HepG2 (cell line): ENCODE results near the gene SMARCC1. TPM values are rescaled to one million over a fixed set of nuclear protein-coding genes. Genes with fewer than 3 reads are reported as not detected.

ENCODE experiments used
- HMGA1 ChIP-seq: sonication (generic); formaldehyde crosslinking; conservative IDR thresholded peaks from 2 replicates; pipeline ENCODE4 v1.4.0; 2020; ENCODE audit warnings: missing genetic modification reagents
- JUN ChIP-seq: sonication (generic); formaldehyde crosslinking; IDR thresholded peaks from 2 replicates; pipeline ENCODE4 v1.4.0; 2020; ENCODE audit warnings: mild to moderate bottlenecking, missing genetic modification reagents
- MTA1 ChIP-seq: sonication (generic); formaldehyde crosslinking; IDR thresholded peaks from 2 replicates; pipeline ENCODE4 v1.4.0; 2020; ENCODE audit warnings: missing genetic modification reagents, mild to moderate bottlenecking, borderline replicate concordance
- MTA3 ChIP-seq: sonication (generic); formaldehyde crosslinking; IDR thresholded peaks from 2 replicates; pipeline ENCODE4 v1.4.0; 2020; ENCODE audit warnings: missing genetic modification reagents
- NFIC ChIP-seq: IDR thresholded peaks from 2 replicates; pipeline ENCODE4 v1.6.1; 2012; ENCODE audit warnings: mild to moderate bottlenecking, low read length, inconsistent platforms
- NFKBIZ ChIP-seq: IDR thresholded peaks from 2 replicates; pipeline ENCODE4 v1.6.1; 2018; ENCODE audit warnings: missing genetic modification reagents, missing compliant biosample characterization
- RERE ChIP-seq: IDR thresholded peaks from 2 replicates; pipeline ENCODE4 v1.6.1; 2016; ENCODE audit warnings: low read depth, missing genetic modification reagents, missing compliant biosample characterization
- SMYD3 ChIP-seq: sonication (generic); formaldehyde crosslinking; IDR thresholded peaks from 2 replicates; pipeline ENCODE4 v1.8.1; 2023; ENCODE audit warnings: mild to moderate bottlenecking, missing genetic modification reagents
- SNRNP70 ChIP-seq: fragments of 200-400 bp; formaldehyde crosslinking; IDR thresholded peaks from 2 replicates; pipeline ENCODE4 v1.6.1; 2017; ENCODE audit warnings: mild to moderate bottlenecking, low read depth, low read length, moderate library complexity
- SP4 ChIP-seq: sonication (generic); formaldehyde crosslinking; IDR thresholded peaks from 2 replicates; pipeline ENCODE4 v1.8.1; 2023; ENCODE audit warnings: mild to moderate bottlenecking, missing genetic modification reagents
- SRSF9 ChIP-seq: fragments of 200-400 bp; formaldehyde crosslinking; IDR thresholded peaks from 2 replicates; pipeline ENCODE4 v1.6.1; 2018; ENCODE audit warnings: borderline replicate concordance, mild to moderate bottlenecking, low read depth, low read length; ENCODE audit not compliant: insufficient read depth, poor library complexity, severe bottlenecking
- TCF12 ChIP-seq, 2 experiments: fragments of 450-650 bp in 1 of 2; sonication (generic) in 1 of 2; formaldehyde crosslinking in 1 of 2; IDR thresholded peaks; 2 replicates each; pipeline versions ENCODE4 v1.6.1 to v1.8.0; 2017 to 2022; ENCODE audit warnings: antibody characterized with exemption in 1 of 2, mild to moderate bottlenecking in 1 of 2, missing genetic modification reagents in 1 of 2, moderate library complexity in 1 of 2
- USF2 ChIP-seq, 2 experiments: sonication (generic) in 1 of 2; formaldehyde crosslinking in 1 of 2; IDR thresholded peaks; 2 replicates each; pipeline versions ENCODE4 v1.5.1 to v1.6.1; 2011 to 2020; ENCODE audit warnings: borderline replicate concordance in 1 of 2, low read depth in 1 of 2, low read length in 1 of 2, mild to moderate bottlenecking in 1 of 2, missing genetic modification reagents in 1 of 2, moderate library complexity in 1 of 2
- ZBTB1 ChIP-seq: sonication (generic); formaldehyde crosslinking; IDR thresholded peaks from 2 replicates; pipeline ENCODE4 v1.4.0; 2020; ENCODE audit warnings: missing genetic modification reagents, borderline replicate concordance
- ZBTB25 ChIP-seq: IDR thresholded peaks from 2 replicates; pipeline ENCODE4 v1.6.1; 2018; ENCODE audit warnings: missing genetic modification reagents
- ZBTB7B ChIP-seq: sonication (generic); formaldehyde crosslinking; IDR thresholded peaks from 2 replicates; pipeline ENCODE4 v1.4.0; 2020; ENCODE audit warnings: missing genetic modification reagents
- ZNF225 ChIP-seq: sonication (generic); formaldehyde crosslinking; IDR thresholded peaks from 2 replicates; pipeline ENCODE4 v1.4.0; 2020; ENCODE audit warnings: mild to moderate bottlenecking, missing genetic modification reagents
- ZNF496 ChIP-seq: sonication (generic); formaldehyde crosslinking; IDR thresholded peaks from 2 replicates; pipeline ENCODE4 v1.8.1; 2023; ENCODE audit warnings: mild to moderate bottlenecking, moderate library complexity, missing genetic modification reagents; ENCODE audit not compliant: insufficient replicate concordance
- ZNF567 ChIP-seq: sonication (generic); formaldehyde crosslinking; IDR thresholded peaks from 2 replicates; pipeline ENCODE4 v1.8.1; 2023; ENCODE audit warnings: mild to moderate bottlenecking, missing genetic modification reagents, borderline replicate concordance
- polyA plus RNA-seq, 8 experiments: library from polyadenylated mRNA; depleted of rRNA in 3 of 8; stranded (reverse) in 7 of 8; unstranded in 1 of 8; fragments of >200 nt; fragmentation: Illumina TruSeq in 4 of 8; extraction: Trizol in 4 of 8; gene quantifications; 2 replicates each; pipeline versions ENCODE4 v1.2.1 to v1.2.3, GENCODE V29; 2011 to 2016; ENCODE audit warnings: low read depth in 4 of 8, missing spikeins in 1 of 8, mixed read lengths in 1 of 8; ENCODE audit not compliant: insufficient read depth in 1 of 8
- total RNA-seq, 5 experiments: library from RNA; depleted of rRNA; stranded (reverse); fragments of >200 nt; fragmentation: Illumina TruSeq; extraction: Trizol; gene quantifications; 2 replicates each; pipeline ENCODE4 v1.2.3, GENCODE V29; 2016; ENCODE audit warnings: low read depth in 1 of 5

SMARCC1 gene
- total and polyA plus RNA-seq, 2 of the 13 experiments (the other 11 are each of a cell fraction or from before 2014, with no cell fraction given) = 47.9 to 58.4 TPM

GRCh38 chr3:47824541-47825473, 43.1 kb upstream of the SMARCC1 start (continued):
- TF ChIP-seq RERE (CRISPR knock-in tag) (no peak), NFIC (no peak), SRSF9 (no peak), ZNF567 (CRISPR knock-in tag) (peak; percentile 94), NFKBIZ (no peak), ZBTB7B (CRISPR knock-in tag) (peak; percentile 58; the same call in 1 of the 2 replicates), USF2 (IDR thresholded peaks at IDR 0.05; ENCODE audit: low read depth, low read length) (no peak), USF2 (CRISPR knock-in tag; IDR thresholded peaks at IDR 0.05; ENCODE audit: borderline replicate concordance) (no peak; the same call in 1 of the 2 replicates), ZNF496 (CRISPR knock-in tag) (no peak), ZBTB1 (no peak), HMGA1 (CRISPR knock-in tag) (no peak), SNRNP70 (no peak), ZBTB25 (CRISPR knock-in tag) (peak; percentile 29; the same call in 1 of the 2 replicates), JUN (CRISPR knock-in tag) (peak; percentile 57; the same call in 1 of the 2 replicates), SMYD3 (CRISPR knock-in tag) (0 out of 2 replicates have a peak, but pooled peaks have one; percentile 24), MTA3 (CRISPR knock-in tag) (no peak), TCF12 (IDR thresholded peaks at IDR 0.05) (no peak), TCF12 (CRISPR knock-in tag; IDR thresholded peaks at IDR 0.05) (peak; percentile 75; the same call in 1 of the 2 replicates), SP4 (CRISPR knock-in tag) (peak; percentile 71; the same call in 1 of the 2 replicates), ZNF225 (CRISPR knock-in tag) (peak; percentile 74), MTA1 (CRISPR knock-in tag) (peak; percentile 63; the same call in 1 of the 2 replicates)
